ENCODE results near the gene R3HDM2. TPM values are rescaled to one million over a fixed set of nuclear protein-coding genes. Genes with fewer than 3 reads are reported as not detected.

R3HDM2 gene
- total RNA-seq, 4 donors from 2014 or later = 21.7 to 37.6 (median 29.3) TPM

GRCh38 chr12:57216014-57216911 is 214.6 kb downstream of the R3HDM2 start, which contains the start of gene NXPH4:
NXPH4 (plus strand) TSS chr12:57216794; CDS start chr12:57216970, 176 bp downstream.
- peaks cover 29 to 74% (median 35%) of the 10 kb centered on the region in 3 donors for H3K4me1 ChIP-seq
- WGBS, 2 donors = 4 to 5% methylated on average over 11 to 22 of the region's 102 CpGs

GRCh38 chr12:57215668-57216013 is 215.2 kb downstream of the R3HDM2 start:
- peaks cover 0 to 70% (median 14%) of the 10 kb centered on the region in 4 donors for H3K27me3 ChIP-seq
- 8 to 10% methylated on average over 5 to 7 of the region's 7 CpGs for WGBS, 2 donors

More at GRCh38 chr12:57216014-57216911, 214.6 kb downstream of the R3HDM2 start, which contains the start of gene NXPH4:
- Histone ChIP-seq H3K4me3 (peak within 1 kb of the TSS; percentile 32 to 63 (median 47)), H3K36me3 (peaks cover 0 to 18% (median 7%) of the 10 kb centered on the region in 3 donors), H3K27me3 (peaks cover 0 to 76% (median 21%) of the 10 kb centered on the region in 4 donors), H3K27ac (no peak within 1 kb of the TSS), H3K9me3 (no peaks in the 10 kb centered on the region)
- intact Hi-C loops (cut with DNase I) = no loop called here
- no peak for TF ChIP-seq CTCF (IDR thresholded peaks at IDR 0.05)
- no peak for TF ChIP-seq POLR2A (IDR thresholded peaks at IDR 0.05)
- DNase-seq = no peak

GRCh38 chr12:57215065-57215464 is 215.8 kb downstream of the R3HDM2 start:
- TF ChIP-seq CTCF (IDR thresholded peaks at IDR 0.05) (no peak), POLR2A (IDR thresholded peaks at IDR 0.05) (no peak)
- Histone ChIP-seq H3K4me3 (no peak overlapping the region), H3K4me1 (peaks cover 29 to 71% (median 35%) of the 10 kb centered on the region in 3 donors), H3K27ac (no peak overlapping the region), H3K9me3 (no peaks in the 10 kb centered on the region), H3K36me3 (peaks cover 6 to 30% (median 7%) of the 10 kb centered on the region in 3 donors), H3K27me3 (peaks cover 0 to 64% (median 11%) of the 10 kb centered on the region in 4 donors)
- DNase-seq = no peak
- WGBS, 2 donors = 30% methylated on average over 11 of the region's 11 CpGs
- intact Hi-C loops (cut with DNase I) = no loop called here

More at GRCh38 chr12:57215668-57216013, 215.2 kb downstream of the R3HDM2 start:
- Histone ChIP-seq H3K9me3 (no peaks in the 10 kb centered on the region), H3K4me1 (peaks cover 29 to 74% (median 35%) of the 10 kb centered on the region in 3 donors), H3K36me3 (peaks cover 0 to 24% (median 7%) of the 10 kb centered on the region in 3 donors), H3K4me3 (peak overlapping the region in 1 of 4 donors; percentile 63), H3K27ac (no peak overlapping the region)
- TF ChIP-seq POLR2A (IDR thresholded peaks at IDR 0.05) (no peak), CTCF (IDR thresholded peaks at IDR 0.05) (no peak)
- DNase-seq = no peak
- intact Hi-C loops (cut with DNase I) = no loop called here

- Histone ChIP-seq H3K27me3 (peaks cover 0 to 58% (median 9%) of the 10 kb centered on the region in 4 donors), H3K36me3 (peaks cover 7 to 36% (median 12%) of the 10 kb centered on the region in 3 donors), H3K4me3 (no peak overlapping the region), H3K27ac (no peak overlapping the region), H3K9me3 (no peaks in the 10 kb centered on the region), H3K4me1 (peaks cover 29 to 64% (median 35%) of the 10 kb centered on the region in 3 donors)
- no peak for DNase-seq
- 3% methylated on average over 8 to 11 of the region's 14 CpGs for WGBS, 2 donors
- intact Hi-C loops (cut with DNase I) = no loop called here
- TF ChIP-seq POLR2A (IDR thresholded peaks at IDR 0.05) = no peak
- TF ChIP-seq CTCF (IDR thresholded peaks at IDR 0.05) = peak; percentile 65 to 81 (median 70)
Measured at GRCh38 chr12:57214398-57214781, 216.5 kb downstream of the R3HDM2 start.
